CD4-positive, alpha-beta T cell treated with Interleukin-6 for 4 hours (primary cell): Measurements from ENCODE around the gene NPEPL1.
"Not testable (repeated sequence)": the region's sequence is repeated elsewhere in the genome, so short reads cannot be mapped to it uniquely, and the experiment has no call there.

Experiments used
- DNase-seq: peaks from one replicate; pipeline ENCODE4 v3.0.0-alpha.2; 2020; ENCODE audit warnings: mixed read lengths

The NPEPL1 gene

DNA sequence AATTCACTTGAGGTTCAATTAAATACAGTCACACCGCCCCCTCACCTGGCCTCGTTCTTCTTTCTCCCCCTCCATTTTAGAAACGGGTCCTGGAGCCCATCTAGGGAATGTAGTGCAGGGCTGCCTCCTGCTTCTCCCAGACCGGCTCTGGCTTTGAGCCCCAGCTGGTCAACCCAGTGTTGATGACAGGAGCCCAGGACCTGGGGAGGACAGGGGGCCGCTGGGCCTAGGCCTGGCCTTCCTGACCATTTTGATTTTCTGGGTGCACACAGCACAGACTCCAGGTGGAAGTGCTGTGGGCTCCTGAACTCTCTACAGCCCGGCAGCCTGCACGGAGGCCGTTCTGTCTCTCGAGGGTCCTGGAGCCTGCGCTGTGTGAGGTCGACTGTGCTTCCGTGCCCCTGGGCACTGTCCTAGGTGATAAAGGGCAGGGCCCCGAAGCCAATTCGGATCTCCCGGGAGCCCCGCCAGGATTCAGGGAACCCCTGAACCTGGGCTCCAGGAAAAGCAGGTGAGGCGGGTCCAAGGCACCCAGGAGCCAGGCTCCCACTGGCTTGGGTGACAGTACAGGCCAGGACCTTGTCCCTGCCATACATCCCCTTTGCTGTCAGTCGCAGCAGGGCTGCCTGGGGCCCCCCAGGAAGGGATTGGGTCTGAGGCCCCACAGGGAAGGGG, 23.3 kb downstream of the NPEPL1 start:
- DNase-seq: no peak

DNA sequence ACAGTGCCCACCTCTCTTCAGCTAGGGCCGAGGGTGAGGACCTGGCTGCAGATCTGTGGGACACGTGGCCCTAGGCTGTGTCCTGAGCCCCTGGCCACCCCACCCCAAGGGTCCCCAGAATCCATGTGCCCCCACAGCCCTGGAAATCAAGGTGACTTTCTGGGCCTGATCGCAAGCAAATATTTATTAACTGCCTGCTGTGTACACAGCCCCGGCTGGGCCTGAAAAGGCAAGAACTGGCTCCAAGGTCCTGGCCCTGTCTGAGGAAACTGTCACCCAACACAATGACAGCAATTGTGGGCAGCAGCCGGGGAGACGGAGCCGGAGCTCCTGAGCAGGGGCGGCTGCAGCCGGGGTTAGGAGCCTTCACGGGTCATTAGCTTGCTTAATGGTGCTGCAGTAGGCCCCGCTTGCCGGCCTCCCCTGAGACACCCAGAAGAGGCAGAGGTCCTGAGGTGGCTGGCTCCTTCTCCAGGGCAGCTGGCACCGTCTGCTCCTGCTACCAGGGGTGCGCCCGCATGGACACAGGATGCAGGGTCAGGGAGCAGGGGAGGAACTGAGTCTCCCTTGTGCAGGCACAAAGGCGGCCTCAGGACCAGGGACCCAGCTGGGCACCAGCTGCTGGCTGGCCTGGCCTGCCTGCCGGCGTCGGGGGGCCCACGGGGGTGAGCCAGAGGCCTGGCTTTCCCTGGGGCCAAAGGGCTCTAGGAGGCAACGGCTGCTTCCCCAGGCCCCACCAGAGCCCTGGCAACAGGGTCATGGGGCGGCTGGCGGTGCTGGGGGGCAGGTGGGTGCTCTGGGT, 24.1 kb downstream of the NPEPL1 start:
- DNase-seq: no peak

GRCh38 chr20:58717278-58718091, 24.9 kb downstream of the NPEPL1 start:
- DNase-seq: no peak

GRCh38 chr20:58718121-58718563, 25.5 kb downstream of the NPEPL1 start:
- DNase-seq: no peak

- no peak for DNase-seq
Observed at GRCh38 chr20:58718729-58719128, 26.1 kb downstream of the NPEPL1 start.

DNA sequence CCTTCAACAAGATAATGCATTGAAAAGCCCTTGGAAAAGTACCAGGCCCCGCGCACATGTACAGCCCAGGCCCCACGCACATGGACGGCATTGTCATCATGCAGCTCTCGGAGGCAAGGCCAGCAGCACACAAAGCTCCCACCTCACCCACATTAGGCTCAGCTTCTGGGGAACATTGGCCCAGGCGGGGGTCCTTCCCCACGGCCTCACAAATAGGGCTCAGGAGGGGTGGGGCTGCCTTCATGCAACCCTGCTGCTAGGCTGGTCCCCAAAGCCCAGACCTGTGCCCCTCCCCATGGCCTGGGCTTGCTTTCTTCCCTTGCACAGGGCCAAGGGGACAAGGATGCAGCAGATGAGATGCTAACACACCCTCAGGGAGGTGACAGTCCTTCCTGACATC, 26.7 kb downstream of the NPEPL1 start:
- DNase-seq: no peak

DNA sequence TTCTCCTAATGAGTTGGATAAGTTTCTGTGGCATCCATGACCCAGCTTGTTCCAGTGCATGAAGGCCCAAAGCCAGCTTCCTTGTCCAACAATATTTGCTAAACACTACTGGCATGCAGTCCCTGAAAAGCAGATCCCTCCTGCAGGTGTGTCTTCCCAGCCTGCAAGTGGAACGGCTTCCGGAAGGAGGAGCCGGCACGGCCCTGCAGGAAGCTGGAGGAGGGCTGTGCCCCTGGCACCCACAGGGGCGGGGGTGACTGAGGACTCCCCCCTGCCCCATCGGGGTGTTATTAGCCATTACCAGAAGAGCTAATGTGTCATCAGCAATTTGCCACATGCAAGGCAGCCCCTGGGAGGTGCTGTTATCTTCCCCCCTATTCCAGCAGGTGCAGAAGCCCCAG, 27.4 kb downstream of the NPEPL1 start:
- DNase-seq: no peak

DNA sequence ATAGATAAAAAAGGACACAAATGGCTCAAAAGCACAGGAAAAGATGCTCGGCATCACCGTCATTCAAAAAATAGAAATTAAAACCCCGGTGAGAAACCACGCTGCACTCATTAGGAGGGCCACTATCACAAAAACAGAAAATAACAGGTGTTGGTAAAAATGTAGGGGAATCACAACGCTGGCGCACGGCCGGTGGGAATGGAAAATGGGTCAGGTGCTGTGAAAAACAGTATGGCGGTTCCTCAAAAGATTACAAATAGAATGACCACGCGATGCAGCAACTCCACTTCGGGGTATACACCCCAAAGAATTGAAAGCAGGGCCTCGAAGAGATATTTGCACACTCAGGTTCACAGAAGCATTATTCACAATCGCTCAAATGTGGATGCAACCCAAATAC, 28.3 kb downstream of the NPEPL1 start:
- DNase-seq: no peak

- DNase-seq: no peak
Observed at GRCh38 chr20:58721951-58722778, 29.6 kb downstream of the NPEPL1 start.

DNA sequence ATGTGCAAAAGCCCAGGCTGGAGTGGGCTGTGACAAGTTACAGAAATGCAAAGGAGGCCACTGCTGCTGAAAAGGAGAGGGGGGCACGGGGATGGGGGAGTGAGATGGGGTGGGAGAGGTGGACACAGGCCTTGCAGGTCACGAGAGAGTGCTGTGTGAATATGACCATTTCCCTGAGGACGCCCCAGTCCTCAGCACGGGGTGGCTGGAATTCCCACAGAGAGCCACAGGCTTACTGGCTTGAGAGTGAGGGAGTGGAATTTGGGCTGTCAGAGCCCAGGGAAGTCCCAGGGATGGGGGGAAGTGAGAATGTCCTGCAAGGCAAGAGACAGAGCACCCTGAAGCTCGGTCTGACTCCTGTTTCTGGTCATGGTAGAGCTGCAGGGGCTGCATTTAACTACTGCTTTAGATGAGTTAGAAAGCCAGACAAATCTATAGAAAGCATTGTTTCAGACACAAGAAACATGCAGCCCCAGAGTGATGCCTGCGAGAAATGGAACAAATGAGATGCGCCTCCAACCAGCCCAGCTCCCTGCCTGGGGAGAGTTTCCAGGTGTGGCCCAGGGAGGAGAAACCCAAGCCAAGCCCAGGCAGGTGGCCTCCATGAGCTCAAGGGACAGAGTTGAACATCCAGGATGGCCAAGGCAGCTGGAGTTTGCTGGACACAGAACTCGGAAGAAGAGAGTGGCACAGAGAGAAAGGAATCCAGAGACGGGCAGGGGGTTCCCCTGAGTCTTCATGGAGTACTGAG, 30.5 kb downstream of the NPEPL1 start:
- no peak for DNase-seq

- DNase-seq: no peak
Observed at GRCh38 chr20:58723628-58723984, 31.0 kb downstream of the NPEPL1 start.

DNA sequence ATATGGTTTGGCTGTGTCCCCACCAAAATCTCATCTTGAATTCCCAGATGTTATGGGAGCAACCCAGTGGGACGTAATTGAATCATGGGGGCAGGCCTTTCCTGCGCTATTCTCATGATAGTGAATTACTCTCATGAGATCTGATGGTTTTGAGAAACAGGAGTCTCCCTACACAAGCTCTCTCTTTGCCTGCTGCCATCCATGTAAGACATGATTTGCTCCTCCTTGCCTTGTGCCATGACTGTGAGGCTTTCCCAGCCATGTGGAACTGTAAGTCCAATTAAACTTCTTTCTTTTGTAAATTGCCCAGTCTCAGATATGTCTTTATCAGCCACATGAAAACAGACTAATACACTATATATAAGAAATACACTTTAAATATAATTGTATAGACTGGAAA, 33.6 kb downstream of the NPEPL1 start:
- DNase-seq: not testable (repeated sequence)

- no peak for DNase-seq
Observed at GRCh38 chr20:58731192-58731591, 38.6 kb downstream of the NPEPL1 start.

DNA sequence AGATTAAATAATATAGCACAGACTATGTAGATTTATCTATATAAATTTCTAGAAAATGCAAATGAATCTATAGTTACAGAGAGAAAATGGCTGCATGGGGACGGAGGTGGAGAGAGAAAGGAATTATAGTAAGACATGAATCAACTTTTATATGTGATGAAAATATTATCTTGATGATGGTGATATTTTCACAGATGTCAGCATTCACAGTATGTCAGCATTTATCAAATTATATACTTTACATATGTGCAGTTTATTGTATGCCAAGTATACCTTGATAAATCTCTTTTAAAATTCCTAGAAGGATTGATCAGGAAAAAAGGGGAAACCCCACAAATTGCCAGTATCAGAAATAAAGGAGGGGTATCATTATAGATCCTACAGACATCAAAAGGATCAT, 44.6 kb downstream of the NPEPL1 start:
- no peak for DNase-seq

- no peak for DNase-seq
Observed at GRCh38 chr20:58740356-58741308, 48.0 kb downstream of the NPEPL1 start.

DNA sequence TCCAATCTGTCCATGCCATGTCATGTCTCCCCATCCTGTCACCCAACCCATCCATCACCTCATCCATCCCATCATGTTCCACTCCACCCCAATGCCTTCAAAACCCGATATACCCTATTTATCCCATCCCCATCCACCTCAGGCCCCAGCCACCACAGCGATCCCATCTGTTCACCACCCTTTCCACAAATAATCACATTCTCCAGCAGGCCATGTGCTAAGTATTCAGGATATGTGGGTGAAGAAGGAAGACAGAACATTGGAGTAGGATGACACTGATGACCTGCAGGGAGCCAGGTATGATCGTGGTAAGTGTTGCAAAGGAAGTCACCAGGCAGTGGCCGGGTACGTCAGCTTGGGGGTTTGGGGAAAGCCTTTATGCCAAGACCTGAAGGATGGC, 48.8 kb downstream of the NPEPL1 start:
- DNase-seq: no peak

DNA sequence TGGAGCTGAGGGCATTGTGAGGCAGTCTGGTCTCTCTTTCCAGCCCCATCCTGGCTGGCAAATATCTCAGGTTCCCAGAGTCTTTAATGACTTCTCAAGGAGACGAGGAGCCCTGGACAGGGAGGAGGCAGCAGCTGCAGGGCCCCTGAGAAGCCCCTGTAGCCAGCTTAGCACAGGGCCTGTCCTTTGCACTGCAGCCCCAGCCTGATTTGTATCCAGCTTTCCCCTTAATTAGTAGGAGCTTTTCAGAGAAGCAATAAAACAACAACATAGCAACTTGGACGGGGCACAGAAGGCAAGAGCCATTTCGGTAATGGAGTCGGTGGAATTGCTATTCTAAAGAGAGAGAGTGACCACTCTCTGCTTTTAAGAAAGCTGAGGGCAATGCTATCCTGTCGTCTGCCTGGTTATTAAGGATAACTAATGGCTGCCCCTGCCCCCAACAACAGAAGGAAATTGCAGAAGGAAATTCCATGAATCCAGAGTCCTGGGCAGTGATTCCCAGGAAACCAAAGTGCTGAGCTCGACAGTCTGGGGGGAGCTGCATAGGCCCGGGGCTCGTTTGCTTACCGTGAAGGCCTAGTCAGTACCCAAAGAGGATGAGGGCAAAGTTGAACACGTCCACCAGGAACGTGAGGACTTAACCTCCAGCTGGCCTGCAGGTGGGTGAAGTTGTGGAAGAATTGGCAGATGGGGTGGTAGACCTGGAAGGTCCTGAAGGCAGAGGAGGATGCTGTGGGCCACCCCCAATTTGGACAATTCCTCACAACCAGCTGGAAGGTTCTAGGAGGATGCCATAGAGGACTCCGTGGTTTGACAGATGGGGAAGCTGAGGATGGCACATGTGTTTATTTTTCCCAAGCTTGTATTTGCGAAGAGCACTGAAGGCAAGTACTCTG, 50.3 kb downstream of the NPEPL1 start:
- DNase-seq: no peak

DNA sequence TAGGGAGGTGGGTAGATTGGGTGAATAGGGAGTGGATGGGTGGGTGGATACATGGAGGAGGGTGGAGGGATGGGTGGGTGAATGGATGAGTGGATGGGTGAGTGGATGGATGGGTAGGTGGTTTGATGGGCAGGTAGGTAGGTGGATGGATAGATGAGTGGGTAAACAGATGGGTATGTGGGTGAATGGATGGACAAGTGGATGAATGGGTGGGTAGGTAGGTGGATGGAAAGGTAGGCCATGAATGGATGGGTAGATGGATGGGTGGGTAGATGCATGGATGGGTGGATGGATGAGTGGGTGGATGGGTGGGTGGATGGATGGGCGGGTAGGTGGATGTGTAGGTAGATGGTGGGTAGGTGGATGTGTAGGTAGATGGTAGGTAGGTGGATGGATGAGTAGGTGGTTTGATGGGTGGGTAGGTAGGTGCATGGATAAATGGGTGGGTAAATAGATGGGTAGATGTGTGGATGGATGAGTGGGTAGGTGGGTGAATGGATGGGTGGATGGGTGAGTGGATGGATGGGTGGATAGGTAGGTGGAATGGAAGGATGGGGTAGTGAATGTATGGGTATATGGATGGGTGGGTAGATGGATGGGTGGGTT, 51.4 kb downstream of the NPEPL1 start:
- no peak for DNase-seq

GRCh38 chr20:58744836-58745235, 52.2 kb downstream of the NPEPL1 start:
- DNase-seq: no peak
